GM12865 (cell line): ENCODE measurements around the gene S100A6.
"Not testable (repeated sequence)": the region's sequence is repeated elsewhere in the genome, so short reads cannot be mapped to it uniquely, and the experiment has no call there.

Source experiments
- DNase-seq: peaks from one replicate; pipeline ENCODE4 v3.0.0; 2010; ENCODE audit warnings: low read depth
- H3K4me3 ChIP-seq: 2 replicates; pipeline ENCODE4 v1.5.1; 2011; ENCODE audit warnings: mild to moderate bottlenecking, low read depth, low read length, control low read depth
- TF ChIP-seq, protein P1 (sequence below): IDR thresholded peaks from 2 replicates; pipeline ENCODE4 v1.5.1; 2011; ENCODE audit warnings: low read length, control low read depth, low read depth, inconsistent platforms; ENCODE audit not compliant: insufficient read depth; ENCODE audit errors: missing control alignments

S100A6 gene

GRCh38 chr1:153525088-153525728, 10.6 kb downstream of the S100A6 start:
- DNase-seq, result no peak
- no peak overlapping the region for H3K4me3 ChIP-seq
- TF ChIP-seq, protein P1, sequence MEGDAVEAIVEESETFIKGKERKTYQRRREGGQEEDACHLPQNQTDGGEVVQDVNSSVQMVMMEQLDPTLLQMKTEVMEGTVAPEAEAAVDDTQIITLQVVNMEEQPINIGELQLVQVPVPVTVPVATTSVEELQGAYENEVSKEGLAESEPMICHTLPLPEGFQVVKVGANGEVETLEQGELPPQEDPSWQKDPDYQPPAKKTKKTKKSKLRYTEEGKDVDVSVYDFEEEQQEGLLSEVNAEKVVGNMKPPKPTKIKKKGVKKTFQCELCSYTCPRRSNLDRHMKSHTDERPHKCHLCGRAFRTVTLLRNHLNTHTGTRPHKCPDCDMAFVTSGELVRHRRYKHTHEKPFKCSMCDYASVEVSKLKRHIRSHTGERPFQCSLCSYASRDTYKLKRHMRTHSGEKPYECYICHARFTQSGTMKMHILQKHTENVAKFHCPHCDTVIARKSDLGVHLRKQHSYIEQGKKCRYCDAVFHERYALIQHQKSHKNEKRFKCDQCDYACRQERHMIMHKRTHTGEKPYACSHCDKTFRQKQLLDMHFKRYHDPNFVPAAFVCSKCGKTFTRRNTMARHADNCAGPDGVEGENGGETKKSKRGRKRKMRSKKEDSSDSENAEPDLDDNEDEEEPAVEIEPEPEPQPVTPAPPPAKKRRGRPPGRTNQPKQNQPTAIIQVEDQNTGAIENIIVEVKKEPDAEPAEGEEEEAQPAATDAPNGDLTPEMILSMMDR, result no peak

- DNase-seq, H3K4me3 ChIP-seq: not testable (repeated sequence)
These were observed 13.3 kb downstream of the S100A6 start for GRCh38 chr1:153522353-153523048.

DNA sequence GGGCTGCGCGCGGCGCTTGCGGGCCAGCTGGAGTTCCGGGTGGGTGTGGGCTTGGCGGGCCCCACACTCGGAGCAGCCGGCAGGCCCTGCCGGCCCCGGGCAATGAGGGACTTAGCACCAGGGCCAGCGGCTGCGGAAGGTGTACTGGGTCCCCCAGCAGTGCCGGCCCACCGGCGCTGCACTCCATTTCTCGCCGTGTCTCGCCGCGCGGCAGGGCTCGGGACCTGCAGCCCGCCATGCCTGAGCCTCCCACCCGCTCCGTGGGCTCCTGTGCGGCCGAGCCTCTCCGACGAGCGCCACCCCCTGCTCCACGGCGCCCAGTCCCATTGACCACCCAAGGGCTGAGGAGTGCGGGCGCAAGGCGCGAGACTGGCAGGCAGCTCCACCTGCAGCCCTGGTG, 14.0 kb downstream of the S100A6 start:
- DNase-seq, H3K4me3 ChIP-seq: not testable (repeated sequence)

- TF ChIP-seq, protein P1, result no peak
- H3K4me3 ChIP-seq, result no peak overlapping the region
- no peak for DNase-seq
These were observed 14.8 kb downstream of the S100A6 start for GRCh38 chr1:153520818-153521476.

- DNase-seq, H3K4me3 ChIP-seq: not testable (repeated sequence)
These were observed 15.6 kb downstream of the S100A6 start for GRCh38 chr1:153520137-153520691.

DNA sequence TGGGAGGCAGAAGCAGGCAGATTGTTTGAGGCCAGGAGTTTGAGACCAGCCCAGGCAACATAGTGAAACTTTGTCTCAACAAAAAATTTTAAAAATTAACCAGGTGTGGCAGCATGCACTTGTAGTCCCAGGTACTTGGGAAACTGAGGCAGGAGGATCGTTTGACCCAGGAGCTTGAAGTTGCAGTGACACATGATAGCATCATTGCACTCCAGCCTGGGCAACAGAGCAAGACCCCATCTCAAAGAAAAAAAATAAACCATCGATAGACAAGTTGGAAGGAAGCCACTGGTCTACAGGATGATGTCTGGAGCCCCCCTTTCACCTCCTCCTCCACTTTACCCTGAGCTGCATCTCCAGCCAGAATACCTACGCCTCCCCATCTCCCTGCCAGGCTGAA, 16.5 kb downstream of the S100A6 start:
- no peak for DNase-seq
- no peak overlapping the region for H3K4me3 ChIP-seq
- TF ChIP-seq, protein P1, result no peak

DNA sequence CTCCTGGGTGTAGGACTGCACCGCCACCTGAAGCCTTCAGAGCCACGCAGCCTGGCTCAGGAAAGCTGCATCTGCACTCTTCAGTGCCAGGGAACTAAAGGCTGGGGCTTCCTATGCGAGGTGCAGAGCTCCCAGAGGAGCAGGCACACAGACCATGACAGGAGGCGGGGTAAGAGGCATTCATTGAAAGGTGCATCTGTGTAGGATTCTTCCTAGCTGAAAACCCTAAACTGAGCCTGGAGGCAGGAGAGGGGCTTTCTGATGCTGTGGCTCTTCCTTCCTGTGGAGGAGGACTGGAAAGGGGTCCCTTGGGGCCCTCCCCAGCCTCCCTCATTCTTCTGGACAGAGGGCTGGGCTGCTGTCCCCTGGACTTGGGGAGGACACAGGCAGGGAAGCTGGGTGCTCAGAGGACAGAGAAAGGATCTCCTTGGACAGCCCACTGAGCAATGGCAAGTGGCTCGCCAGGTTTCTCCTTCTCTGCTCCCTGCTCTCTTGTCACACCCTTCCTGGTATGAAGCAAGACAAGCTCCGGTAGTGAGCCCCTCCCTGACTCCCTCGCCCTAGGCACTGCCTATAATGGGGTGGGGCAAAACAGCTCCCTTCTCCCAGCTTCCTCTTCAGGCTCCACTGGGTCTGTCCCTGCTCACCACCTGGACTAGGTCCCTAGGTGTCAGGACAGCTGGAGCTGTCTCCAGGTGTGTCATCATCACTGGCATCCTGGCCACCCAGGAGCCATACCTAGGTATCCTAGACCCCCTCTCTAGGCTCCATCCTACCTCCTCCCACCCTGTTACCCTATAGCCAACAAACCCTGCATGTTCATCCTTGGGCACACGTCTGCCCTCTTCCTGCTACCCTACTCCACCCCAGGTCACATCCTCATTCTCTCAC, 20.0 kb downstream of the S100A6 start:
- H3K4me3 ChIP-seq, result no peak overlapping the region
- DNase-seq, result no peak
- TF ChIP-seq, protein P1, result no peak

GRCh38 chr1:153513666-153514065, 22.1 kb downstream of the S100A6 start:
- no peak for DNase-seq
- no peak overlapping the region for H3K4me3 ChIP-seq

More at GRCh38 chr1:153513666-153514065, 22.1 kb downstream of the S100A6 start:
- TF ChIP-seq, protein P1, result no peak
